ENCODE results near the gene PRRC2C.
"Not testable (repeated sequence)": the region's sequence is repeated elsewhere in the genome, so short reads cannot be mapped to it uniquely, and the experiment has no call there.

PRRC2C gene

GRCh38 chr1:171532520-171532919 is 47.2 kb downstream of the PRRC2C start:
- DNase-seq (ENCODE audit: extremely low read depth, insufficient read length), result no peak
- TF ChIP-seq CTCF (IDR thresholded peaks at IDR 0.05; ENCODE audit: insufficient read depth, low read length, poor library complexity, severe bottlenecking), result no peak
- H3K36me3 ChIP-seq (ENCODE audit: control insufficient read depth, insufficient read depth, low read length), result peaks cover 13% of the 10 kb centered on the region
- H3K4me3 ChIP-seq (replicated peaks; ENCODE audit: low read depth, low read length), result no peak overlapping the region
- H3K27me3 ChIP-seq (replicated peaks; ENCODE audit: control insufficient read depth, insufficient read depth, low read length), result no peaks in the 10 kb centered on the region

DNA sequence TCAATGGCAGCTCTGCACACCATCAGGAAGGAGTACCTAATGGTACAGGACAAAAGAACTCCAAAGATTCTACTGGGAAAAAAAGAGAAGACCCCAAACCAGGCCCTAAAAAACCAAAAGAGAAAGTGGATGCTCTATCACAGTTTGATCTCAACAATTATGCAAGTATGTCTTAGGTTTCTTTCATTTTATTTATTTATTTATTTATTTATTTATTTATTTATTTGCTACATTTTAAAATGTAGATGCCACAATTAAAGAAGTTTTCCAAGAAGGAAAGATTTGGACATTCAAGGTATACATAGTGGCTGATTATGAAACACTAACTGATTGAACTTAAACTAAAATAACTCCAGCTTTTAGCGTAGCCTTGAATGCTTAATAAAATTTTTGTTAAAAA is 60.2 kb downstream of the PRRC2C start:
- no peak for DNase-seq (ENCODE audit: extremely low read depth, insufficient read length)
- Histone ChIP-seq H3K36me3 (ENCODE audit: control insufficient read depth, insufficient read depth, low read length) (peaks cover 14% of the 10 kb centered on the region), H3K4me3 (replicated peaks; ENCODE audit: low read depth, low read length) (no peak overlapping the region), H3K27me3 (replicated peaks; ENCODE audit: control insufficient read depth, insufficient read depth, low read length) (no peaks in the 10 kb centered on the region)
- TF ChIP-seq CTCF (IDR thresholded peaks at IDR 0.05; ENCODE audit: insufficient read depth, low read length, poor library complexity, severe bottlenecking), result no peak

- Histone ChIP-seq H3K27me3 (replicated peaks; ENCODE audit: control insufficient read depth, insufficient read depth, low read length) (no peaks in the 10 kb centered on the region), H3K36me3 (ENCODE audit: control insufficient read depth, insufficient read depth, low read length) (no peaks in the 10 kb centered on the region; the same call in 1 of the 2 replicates), H3K4me3 (replicated peaks; ENCODE audit: low read depth, low read length) (no peak overlapping the region)
- TF ChIP-seq CTCF (IDR thresholded peaks at IDR 0.05; ENCODE audit: insufficient read depth, low read length, poor library complexity, severe bottlenecking), result no peak
- DNase-seq (ENCODE audit: extremely low read depth, insufficient read length), result no peak
Measured at GRCh38 chr1:171550050-171550449, 64.7 kb downstream of the PRRC2C start.

- H3K4me3 ChIP-seq (replicated peaks; ENCODE audit: low read depth, low read length); H3K27me3 ChIP-seq (replicated peaks; ENCODE audit: control insufficient read depth, insufficient read depth, low read length); DNase-seq (ENCODE audit: extremely low read depth, insufficient read length); H3K36me3 ChIP-seq (ENCODE audit: control insufficient read depth, insufficient read depth, low read length): not testable (repeated sequence)
Measured at GRCh38 chr1:171550598-171551100, 65.3 kb downstream of the PRRC2C start.

GRCh38 chr1:171553960-171554359 is 68.6 kb downstream of the PRRC2C start:
- H3K27me3 ChIP-seq (replicated peaks; ENCODE audit: control insufficient read depth, insufficient read depth, low read length); DNase-seq (ENCODE audit: extremely low read depth, insufficient read length); H3K36me3 ChIP-seq (ENCODE audit: control insufficient read depth, insufficient read depth, low read length); H3K4me3 ChIP-seq (replicated peaks; ENCODE audit: low read depth, low read length): not testable (repeated sequence)

- Histone ChIP-seq H3K27me3 (replicated peaks; ENCODE audit: control insufficient read depth, insufficient read depth, low read length) (no peaks in the 10 kb centered on the region), H3K4me3 (replicated peaks; ENCODE audit: low read depth, low read length) (no peak overlapping the region), H3K36me3 (ENCODE audit: control insufficient read depth, insufficient read depth, low read length) (peaks cover 13% of the 10 kb centered on the region)
- TF ChIP-seq CTCF (IDR thresholded peaks at IDR 0.05; ENCODE audit: insufficient read depth, low read length, poor library complexity, severe bottlenecking), result no peak
- DNase-seq (ENCODE audit: extremely low read depth, insufficient read length), result no peak
Measured at GRCh38 chr1:171563675-171564074, 78.3 kb downstream of the PRRC2C start.

DNA sequence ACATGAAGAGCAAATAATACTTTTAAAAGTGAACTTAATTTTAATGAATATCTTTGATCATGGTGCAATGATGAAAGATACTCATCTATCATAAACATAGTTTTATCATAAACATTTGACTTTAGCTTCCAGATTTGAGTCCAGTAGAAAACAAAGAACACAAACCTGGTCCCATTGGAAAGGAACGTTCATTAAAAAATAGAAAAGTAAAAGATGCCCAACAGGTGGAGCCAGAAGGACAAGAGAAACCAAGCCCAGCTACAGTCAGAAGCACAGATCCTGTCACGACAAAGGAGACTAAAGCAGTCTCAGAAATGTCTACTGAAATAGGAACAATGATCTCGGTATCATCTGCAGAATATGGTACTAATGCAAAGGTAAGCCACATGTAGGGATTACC is 81.1 kb downstream of the PRRC2C start:
- TF ChIP-seq CTCF (IDR thresholded peaks at IDR 0.05; ENCODE audit: insufficient read depth, low read length, poor library complexity, severe bottlenecking), result no peak
- Histone ChIP-seq H3K4me3 (replicated peaks; ENCODE audit: low read depth, low read length) (no peak overlapping the region), H3K36me3 (ENCODE audit: control insufficient read depth, insufficient read depth, low read length) (peaks cover 10% of the 10 kb centered on the region), H3K27me3 (replicated peaks; ENCODE audit: control insufficient read depth, insufficient read depth, low read length) (no peaks in the 10 kb centered on the region)
- no peak for DNase-seq (ENCODE audit: extremely low read depth, insufficient read length)

All from GM06990 (cell line).